Keratinocyte (primary cell): Measurements from ENCODE around the gene S100A13. TPM values are rescaled to one million over a fixed set of nuclear protein-coding genes. Genes with fewer than 3 reads are reported as not detected.
"Not testable (repeated sequence)": the region's sequence is repeated elsewhere in the genome, so short reads cannot be mapped to it uniquely, and the experiment has no call there.

ENCODE experiments used
- DNase-seq: peaks from one replicate; pipeline ENCODE4 v3.0.0-alpha.2; 2011; ENCODE audit warnings: low read depth, missing footprints, low spot score
- FAIRE-seq: peaks from 2 replicates; lab custom pipeline; 2011; peaks lifted over from hg19 to GRCh38; lab: Jason Lieb, UNC
- H2AFZ ChIP-seq: 2 replicates; pipeline ENCODE4 v1.6.0; 2012; ENCODE audit warnings: low read length, control low read depth, inconsistent platforms; ENCODE audit not compliant: control insufficient read depth
- H3K27ac ChIP-seq: 2 replicates; pipeline ENCODE4 v1.5.1; 2011; ENCODE audit warnings: low read length; ENCODE audit not compliant: control insufficient read depth, insufficient read depth
- H3K27me3 ChIP-seq: 3 replicates; pipeline ENCODE4 v1.6.0; 2011; ENCODE audit warnings: low read length; ENCODE audit not compliant: control insufficient read depth, insufficient read depth; ENCODE audit errors: extremely low read depth
- H3K36me3 ChIP-seq, 2 experiments: 2 replicates in 1 of 2; 3 replicates in 1 of 2; pipeline ENCODE4 v1.5.1; 2011; ENCODE audit warnings: low read length in 2 of 2, mild to moderate bottlenecking in 1 of 2; ENCODE audit not compliant: control insufficient read depth in 2 of 2, insufficient read depth in 2 of 2; ENCODE audit errors: extremely low read depth in 1 of 2
- H3K4me1 ChIP-seq: 3 replicates; pipeline ENCODE4 v1.5.1; 2011; ENCODE audit warnings: low read length; ENCODE audit not compliant: control insufficient read depth, insufficient read depth; ENCODE audit errors: extremely low read depth
- H3K4me2 ChIP-seq: 3 replicates; pipeline ENCODE4 v1.6.0; 2011; ENCODE audit warnings: low read depth, low read length; ENCODE audit not compliant: control insufficient read depth, insufficient read depth; ENCODE audit errors: extremely low read depth
- H3K4me3 ChIP-seq, 3 experiments: fragments of 200-600 bp in 1 of 3; sonication (generic) in 1 of 3; 2 replicates in 2 of 3; 3 replicates in 1 of 3; pipeline ENCODE4 v1.5.1; 2011 to 2016; ENCODE audit warnings: low read length in 3 of 3, mild to moderate bottlenecking in 3 of 3, control low read depth in 2 of 3, inconsistent platforms in 1 of 3, low read depth in 1 of 3, mixed read lengths in 1 of 3, mixed run types in 1 of 3, moderate library complexity in 1 of 3; ENCODE audit not compliant: control insufficient read depth in 2 of 3, insufficient read depth in 2 of 3; ENCODE audit errors: extremely low read depth in 1 of 3
- H3K79me2 ChIP-seq: 2 replicates; pipeline ENCODE4 v1.6.0; 2012; ENCODE audit warnings: low read length; ENCODE audit not compliant: control insufficient read depth, insufficient read depth
- H3K9ac ChIP-seq: 3 replicates; pipeline ENCODE4 v1.6.0; 2011; ENCODE audit warnings: low read length; ENCODE audit not compliant: control insufficient read depth, insufficient read depth; ENCODE audit errors: extremely low read depth
- H3K9me1 ChIP-seq: 3 replicates; pipeline ENCODE4 v1.6.0; 2011; ENCODE audit warnings: low read length; ENCODE audit not compliant: control insufficient read depth, insufficient read depth; ENCODE audit errors: extremely low read depth
- H3K9me3 ChIP-seq: 2 replicates; pipeline ENCODE4 v1.5.1; 2012; ENCODE audit warnings: low read depth, low read length; ENCODE audit not compliant: control insufficient read depth
- H4K20me1 ChIP-seq: 3 replicates; pipeline ENCODE4 v1.6.0; 2011; ENCODE audit warnings: low read length; ENCODE audit not compliant: control insufficient read depth, insufficient read depth; ENCODE audit errors: extremely low read depth
- EZH2 ChIP-seq: IDR thresholded peaks from one replicate; pipeline ENCODE4 v1.6.1; 2012; ENCODE audit warnings: inconsistent platforms, mild to moderate bottlenecking, low read length, moderate library complexity
- dilution Hi-C: fragments of 300-500 bp; cut with MboI; formaldehyde crosslinking; loops from one replicate; pipeline ENCODE4 v1.7.0; 2020; ENCODE audit warnings: low sequenced_read_pairs; ENCODE audit not compliant: extremely low pct_ligation_motif_present
- polyA plus RNA-seq, 5 experiments: library from polyadenylated mRNA; depleted of rRNA in 3 of 5; stranded (reverse) in 3 of 5; stranded (forward) in 1 of 5; unstranded in 1 of 5; fragments of >200 nt; gene quantifications; 1 replicate in 1 of 5; 2 replicates in 3 of 5; 3 replicates in 1 of 5; pipeline versions ENCODE4 v1.2.1 to v1.2.3, GENCODE V29; 2011 to 2012; ENCODE audit warnings: missing spikeins in 2 of 5, low read depth in 1 of 5, low replicate concordance in 1 of 5
- TF ChIP-seq, protein P1 (sequence below), 3 experiments: IDR thresholded peaks in 1 of 3; conservative IDR thresholded peaks in 1 of 3; optimal IDR thresholded peaks in 1 of 3; 2 replicates in 2 of 3; 3 replicates in 1 of 3; pipeline versions ENCODE3 to v1.5.1; 2011; ENCODE audit warnings: low read length in 3 of 3, mild to moderate bottlenecking in 3 of 3, moderate library complexity in 2 of 3, control low read depth in 1 of 3, inconsistent platforms in 1 of 3; ENCODE audit not compliant: insufficient read depth in 2 of 3; ENCODE audit errors: extremely low read depth in 1 of 3

Gene S100A13
- polyA plus RNA-seq, 1 donor (not counting 4 experiments of a cell fraction or from before 2014, with no cell fraction given) = 215 TPM

- DNase-seq = no peak
- no peak overlapping the region for H3K4me2 ChIP-seq
- no peaks in the 10 kb centered on the region for H3K9me1 ChIP-seq
- H3K9me3 ChIP-seq = no peaks in the 10 kb centered on the region
- TF ChIP-seq, protein P1, sequence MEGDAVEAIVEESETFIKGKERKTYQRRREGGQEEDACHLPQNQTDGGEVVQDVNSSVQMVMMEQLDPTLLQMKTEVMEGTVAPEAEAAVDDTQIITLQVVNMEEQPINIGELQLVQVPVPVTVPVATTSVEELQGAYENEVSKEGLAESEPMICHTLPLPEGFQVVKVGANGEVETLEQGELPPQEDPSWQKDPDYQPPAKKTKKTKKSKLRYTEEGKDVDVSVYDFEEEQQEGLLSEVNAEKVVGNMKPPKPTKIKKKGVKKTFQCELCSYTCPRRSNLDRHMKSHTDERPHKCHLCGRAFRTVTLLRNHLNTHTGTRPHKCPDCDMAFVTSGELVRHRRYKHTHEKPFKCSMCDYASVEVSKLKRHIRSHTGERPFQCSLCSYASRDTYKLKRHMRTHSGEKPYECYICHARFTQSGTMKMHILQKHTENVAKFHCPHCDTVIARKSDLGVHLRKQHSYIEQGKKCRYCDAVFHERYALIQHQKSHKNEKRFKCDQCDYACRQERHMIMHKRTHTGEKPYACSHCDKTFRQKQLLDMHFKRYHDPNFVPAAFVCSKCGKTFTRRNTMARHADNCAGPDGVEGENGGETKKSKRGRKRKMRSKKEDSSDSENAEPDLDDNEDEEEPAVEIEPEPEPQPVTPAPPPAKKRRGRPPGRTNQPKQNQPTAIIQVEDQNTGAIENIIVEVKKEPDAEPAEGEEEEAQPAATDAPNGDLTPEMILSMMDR (optimal IDR thresholded peaks at IDR 0.05 in 1 of 3, IDR thresholded peaks at IDR 0.05 in 1 of 3, conservative IDR thresholded peaks at IDR 0.05 in 1 of 3; ENCODE audit: extremely low read depth in 1 of 3, insufficient read depth in 2 of 3, low read length in 3 of 3) = no peak
- TF ChIP-seq EZH2 = no peak
- H3K79me2 ChIP-seq = no peaks in the 10 kb centered on the region
- no peaks in the 10 kb centered on the region for H3K36me3 ChIP-seq
- H3K27ac ChIP-seq = no peak overlapping the region
- H2AFZ ChIP-seq = no peak overlapping the region
- no peak for FAIRE-seq
- peaks cover 7% of the 10 kb centered on the region for H3K4me1 ChIP-seq
- no peaks in the 10 kb centered on the region for H3K27me3 ChIP-seq
- H4K20me1 ChIP-seq = no peaks in the 10 kb centered on the region
- no peak overlapping the region for H3K4me3 ChIP-seq
- no peak overlapping the region for H3K9ac ChIP-seq
- dilution Hi-C loops = no loop called here
Measured at GRCh38 chr1:153588482-153588881, 38.8 kb downstream of the S100A13 start.

- H3K4me1 ChIP-seq, H3K4me2 ChIP-seq, H3K9me1 ChIP-seq, H3K36me3 ChIP-seq, H3K9me3 ChIP-seq, H3K9ac ChIP-seq, H3K27ac ChIP-seq, H3K4me3 ChIP-seq, dilution Hi-C loops, DNase-seq, H3K79me2 ChIP-seq, H3K27me3 ChIP-seq, FAIRE-seq, H4K20me1 ChIP-seq, H2AFZ ChIP-seq: not testable (repeated sequence)
Measured at GRCh38 chr1:153588033-153588432, 39.3 kb downstream of the S100A13 start.

- H3K9ac ChIP-seq = no peak overlapping the region
- H3K4me1 ChIP-seq = peaks cover 7% of the 10 kb centered on the region
- no peaks in the 10 kb centered on the region for H3K79me2 ChIP-seq
- H3K9me1 ChIP-seq = no peaks in the 10 kb centered on the region
- H2AFZ ChIP-seq = no peak overlapping the region
- H3K4me3 ChIP-seq = no peak overlapping the region
- dilution Hi-C loops = no loop called here
- FAIRE-seq (no peak), DNase-seq (no peak)
- no peaks in the 10 kb centered on the region for H3K27me3 ChIP-seq
- no peaks in the 10 kb centered on the region for H3K36me3 ChIP-seq
- no peak overlapping the region for H3K27ac ChIP-seq
- H3K9me3 ChIP-seq = no peaks in the 10 kb centered on the region
- no peaks in the 10 kb centered on the region for H4K20me1 ChIP-seq
- no peak for TF ChIP-seq EZH2
- TF ChIP-seq, protein P1 (optimal IDR thresholded peaks at IDR 0.05 in 1 of 3, IDR thresholded peaks at IDR 0.05 in 1 of 3, conservative IDR thresholded peaks at IDR 0.05 in 1 of 3; ENCODE audit: extremely low read depth in 1 of 3, insufficient read depth in 2 of 3, low read length in 3 of 3) = no peak
- no peak overlapping the region for H3K4me2 ChIP-seq
Measured at GRCh38 chr1:153587314-153587713, 40.0 kb downstream of the S100A13 start.
